B cell (primary cell): ENCODE data around the gene LAMC3. TPM values are rescaled to one million over a fixed set of nuclear protein-coding genes. Genes with fewer than 3 reads are reported as not detected.

Experiments used
- ATAC-seq: fragments of 200-7000 bp; cut with Tn5 transposase; one replicate; pipeline ENCODE4 v1.10.0; 2021; ENCODE audit warnings: low read depth, mild to moderate bottlenecking, moderate number of reproducible peaks, moderate library complexity
- CTCF ChIA-PET: fragments of 350-600 bp; sonication (Branson Sonifier 250); formaldehyde crosslinking; loops from one replicate; lab custom pipeline; 2021; ENCODE audit warnings: antibody characterized with exemption, inconsistent platforms; lab: Charles Lee
- POLR2A ChIA-PET: fragments of 350-600 bp; sonication (Branson Sonifier 250); formaldehyde crosslinking; loops from one replicate; lab custom pipeline; 2021; ENCODE audit warnings: antibody characterized with exemption; lab: Charles Lee
- DNase-seq: peaks from one replicate; pipeline ENCODE4 v3.0.0; 2013
- H2AFZ ChIP-seq: 2 replicates; pipeline ENCODE4 v1.6.1; 2012; ENCODE audit warnings: mild to moderate bottlenecking, low read depth, low read length; ENCODE audit not compliant: insufficient read depth, poor library complexity, severe bottlenecking
- H3K27ac ChIP-seq, 2 donors: 1 replicate in 1 of 2; 2 replicates in 1 of 2; pipeline ENCODE4 v1.5.1; 2012 to 2013; ENCODE audit warnings: low read length in 2 of 2, mild to moderate bottlenecking in 2 of 2, moderate library complexity in 1 of 2
- H3K27me3 ChIP-seq, 4 experiments: fragments of 200-600 bp in 1 of 4; sonication (generic) in 1 of 4; replicated peaks in 1 of 4; 1 replicate in 2 of 4; 2 replicates in 2 of 4; pipeline versions ENCODE4 v1.6.1 to v1.7.0; 2013 to 2016; ENCODE audit warnings: low read length in 3 of 4, mild to moderate bottlenecking in 2 of 4, mixed read lengths in 1 of 4, moderate library complexity in 1 of 4; ENCODE audit not compliant: insufficient read depth in 4 of 4, control insufficient read depth in 3 of 4; ENCODE audit errors: control extremely low read depth in 1 of 4
- H3K36me3 ChIP-seq, 2 experiments: replicated peaks in 1 of 2; 1 replicate in 1 of 2; 2 replicates in 1 of 2; pipeline versions ENCODE4 v1.6.1 to v1.7.1; 2013; ENCODE audit warnings: low read length in 1 of 2; ENCODE audit not compliant: insufficient read depth in 2 of 2, control insufficient read depth in 1 of 2; ENCODE audit errors: control extremely low read depth in 1 of 2, extremely low read depth in 1 of 2
- H3K4me1 ChIP-seq, 2 donors: fragments of 200-600 bp in 1 of 2; sonication (generic) in 1 of 2; 1 replicate in 1 of 2; 2 replicates in 1 of 2; pipeline versions ENCODE4 v1.5.1 to v1.6.1; 2013 to 2017; ENCODE audit warnings: low read length in 2 of 2; ENCODE audit not compliant: control insufficient read depth in 2 of 2, insufficient read depth in 2 of 2
- H3K4me2 ChIP-seq: replicated peaks from 2 replicates; pipeline ENCODE3; 2012; ENCODE audit warnings: mild to moderate bottlenecking, low read depth, low read length; ENCODE audit not compliant: poor library complexity, severe bottlenecking
- H3K4me3 ChIP-seq, 5 experiments: fragments of 200-600 bp in 1 of 5; sonication (generic) in 1 of 5; 1 replicate in 3 of 5; 2 replicates in 2 of 5; pipeline versions ENCODE4 v1.5.1 to v1.7.0; 2011 to 2016; ENCODE audit warnings: low read length in 4 of 5, mild to moderate bottlenecking in 4 of 5, low read depth in 2 of 5, control low read depth in 1 of 5, moderate library complexity in 1 of 5; ENCODE audit not compliant: insufficient read depth in 1 of 5; ENCODE audit errors: control extremely low read depth in 1 of 5, extremely low read depth in 1 of 5
- H3K79me2 ChIP-seq: fragments of 200-600 bp; sonication (generic); one replicate; pipeline ENCODE4 v1.6.0; 2016; ENCODE audit warnings: low read length; ENCODE audit not compliant: control insufficient read depth, insufficient read depth
- H3K9ac ChIP-seq: fragments of 200-600 bp; sonication (generic); 2 replicates; pipeline ENCODE4 v1.6.1; 2017; ENCODE audit warnings: mild to moderate bottlenecking, low read length, moderate library complexity
- H3K9me3 ChIP-seq, 3 donors: one replicate each; pipeline versions ENCODE4 v1.6.1 to v1.7.1; 2013; ENCODE audit warnings: low read length in 2 of 3; ENCODE audit not compliant: control insufficient read depth in 2 of 3, insufficient read depth in 1 of 3; ENCODE audit errors: control extremely low read depth in 1 of 3
- H4K20me1 ChIP-seq: 2 replicates; pipeline ENCODE4 v1.6.0; 2012; ENCODE audit warnings: mild to moderate bottlenecking, low read length; ENCODE audit not compliant: insufficient read depth, control insufficient read depth, poor library complexity, severe bottlenecking
- H3K27ac Mint-ChIP-seq: one replicate; pipeline ENCODE4 v1.8.0; 2021; ENCODE audit warnings: mixed read lengths
- H3K27me3 Mint-ChIP-seq: one replicate; pipeline ENCODE4 v1.8.0; 2021; ENCODE audit warnings: mixed read lengths
- H3K4me1 Mint-ChIP-seq: one replicate; pipeline ENCODE4 v1.8.0; 2021; ENCODE audit warnings: mixed read lengths
- H3K4me3 Mint-ChIP-seq: one replicate; pipeline ENCODE4 v1.8.0; 2021; ENCODE audit warnings: mixed read lengths
- H3K9me3 Mint-ChIP-seq: one replicate; pipeline ENCODE4 v1.8.0; 2022; ENCODE audit warnings: mixed read lengths; ENCODE audit not compliant: insufficient read depth
- EZH2 ChIP-seq: IDR thresholded peaks from 2 replicates; pipeline ENCODE4 v1.6.1; 2012; ENCODE audit warnings: borderline replicate concordance, low read depth, mild to moderate bottlenecking, moderate library complexity, low read length; ENCODE audit not compliant: insufficient read depth, poor library complexity, severe bottlenecking
- WGBS: methylation state at CpG from one replicate; pipeline ENCODE4 v1.1.5; 2013; ENCODE audit warnings: missing lambda C conversion rate; ENCODE audit not compliant: insufficient coverage; 5-methylcytosine and 5-hydroxymethylcytosine counted together
- intact Hi-C: fragments of 100-400 bp; cut with micrococcal nuclease; formaldehyde crosslinking; loops from one replicate; pipeline ENCODE4 v1.10.0; 2022
- polyA plus RNA-seq: library from polyadenylated mRNA; depleted of rRNA; stranded (reverse); fragments of >200 nt; gene quantifications from 2 replicates; pipeline ENCODE4 v1.2.3, GENCODE V29; 2012
- total RNA-seq, 2 donors: library from RNA; stranded (reverse); fragments of 120-200 nt in 1 of 2; gene quantifications; 1 replicate in 1 of 2; 2 replicates in 1 of 2; pipeline versions ENCODE4 v1.2.3 to v1.2.4, GENCODE V29; 2013 to 2022
- TF ChIP-seq, protein P1 (sequence below): fragments of 200-600 bp; IDR thresholded peaks from one replicate; pipeline ENCODE4 v1.8.0; 2022; ENCODE audit warnings: antibody characterized with exemption, mild to moderate bottlenecking

Gene LAMC3
- total and polyA plus RNA-seq, 2 donors (not counting 1 experiment from before 2014, with no cell fraction given), result 0.25 to 0.45 TPM

- H3K4me1 ChIP-seq, result no peaks in the 10 kb centered on the region
- no peak overlapping the region for H3K4me3 Mint-ChIP-seq
- H3K27me3 ChIP-seq, result peaks cover 0 to 2% (median 0%) of the 10 kb centered on the region in 4 experiments
- no peak overlapping the region for H2AFZ ChIP-seq
- intact Hi-C loops, result no loop called here
- POLR2A ChIA-PET, result no interaction called here
- no peaks in the 10 kb centered on the region for H3K36me3 ChIP-seq
- peaks cover 6% of the 10 kb centered on the region for H3K27me3 Mint-ChIP-seq
- H3K9me3 Mint-ChIP-seq, result no peaks in the 10 kb centered on the region
- H3K79me2 ChIP-seq, result no peaks in the 10 kb centered on the region
- ATAC-seq (no peak), DNase-seq (no peak)
- no peak overlapping the region for H3K27ac ChIP-seq
- H3K9me3 ChIP-seq, result no peaks in the 10 kb centered on the region
- H3K4me2 ChIP-seq, result no peak overlapping the region
- TF ChIP-seq, protein P1, sequence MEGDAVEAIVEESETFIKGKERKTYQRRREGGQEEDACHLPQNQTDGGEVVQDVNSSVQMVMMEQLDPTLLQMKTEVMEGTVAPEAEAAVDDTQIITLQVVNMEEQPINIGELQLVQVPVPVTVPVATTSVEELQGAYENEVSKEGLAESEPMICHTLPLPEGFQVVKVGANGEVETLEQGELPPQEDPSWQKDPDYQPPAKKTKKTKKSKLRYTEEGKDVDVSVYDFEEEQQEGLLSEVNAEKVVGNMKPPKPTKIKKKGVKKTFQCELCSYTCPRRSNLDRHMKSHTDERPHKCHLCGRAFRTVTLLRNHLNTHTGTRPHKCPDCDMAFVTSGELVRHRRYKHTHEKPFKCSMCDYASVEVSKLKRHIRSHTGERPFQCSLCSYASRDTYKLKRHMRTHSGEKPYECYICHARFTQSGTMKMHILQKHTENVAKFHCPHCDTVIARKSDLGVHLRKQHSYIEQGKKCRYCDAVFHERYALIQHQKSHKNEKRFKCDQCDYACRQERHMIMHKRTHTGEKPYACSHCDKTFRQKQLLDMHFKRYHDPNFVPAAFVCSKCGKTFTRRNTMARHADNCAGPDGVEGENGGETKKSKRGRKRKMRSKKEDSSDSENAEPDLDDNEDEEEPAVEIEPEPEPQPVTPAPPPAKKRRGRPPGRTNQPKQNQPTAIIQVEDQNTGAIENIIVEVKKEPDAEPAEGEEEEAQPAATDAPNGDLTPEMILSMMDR, result no peak
- no peak for TF ChIP-seq EZH2
- no peaks in the 10 kb centered on the region for H4K20me1 ChIP-seq
- CTCF ChIA-PET, result interaction anchor here (0.7 kb wide), 1 partner anchor 318 kb away, joined by 3 read pairs; no protein-coding TSS in a partner anchor
- H3K27ac Mint-ChIP-seq, result no peak overlapping the region
- WGBS, result 92% methylated on average over 9 of the region's 12 CpGs
- no peak overlapping the region for H3K9ac ChIP-seq
- H3K4me1 Mint-ChIP-seq, result no peaks in the 10 kb centered on the region
- H3K4me3 ChIP-seq, result no peak overlapping the region
Measured at GRCh38 chr9:131032384-131032783, 23.4 kb downstream of the LAMC3 start.

DNA sequence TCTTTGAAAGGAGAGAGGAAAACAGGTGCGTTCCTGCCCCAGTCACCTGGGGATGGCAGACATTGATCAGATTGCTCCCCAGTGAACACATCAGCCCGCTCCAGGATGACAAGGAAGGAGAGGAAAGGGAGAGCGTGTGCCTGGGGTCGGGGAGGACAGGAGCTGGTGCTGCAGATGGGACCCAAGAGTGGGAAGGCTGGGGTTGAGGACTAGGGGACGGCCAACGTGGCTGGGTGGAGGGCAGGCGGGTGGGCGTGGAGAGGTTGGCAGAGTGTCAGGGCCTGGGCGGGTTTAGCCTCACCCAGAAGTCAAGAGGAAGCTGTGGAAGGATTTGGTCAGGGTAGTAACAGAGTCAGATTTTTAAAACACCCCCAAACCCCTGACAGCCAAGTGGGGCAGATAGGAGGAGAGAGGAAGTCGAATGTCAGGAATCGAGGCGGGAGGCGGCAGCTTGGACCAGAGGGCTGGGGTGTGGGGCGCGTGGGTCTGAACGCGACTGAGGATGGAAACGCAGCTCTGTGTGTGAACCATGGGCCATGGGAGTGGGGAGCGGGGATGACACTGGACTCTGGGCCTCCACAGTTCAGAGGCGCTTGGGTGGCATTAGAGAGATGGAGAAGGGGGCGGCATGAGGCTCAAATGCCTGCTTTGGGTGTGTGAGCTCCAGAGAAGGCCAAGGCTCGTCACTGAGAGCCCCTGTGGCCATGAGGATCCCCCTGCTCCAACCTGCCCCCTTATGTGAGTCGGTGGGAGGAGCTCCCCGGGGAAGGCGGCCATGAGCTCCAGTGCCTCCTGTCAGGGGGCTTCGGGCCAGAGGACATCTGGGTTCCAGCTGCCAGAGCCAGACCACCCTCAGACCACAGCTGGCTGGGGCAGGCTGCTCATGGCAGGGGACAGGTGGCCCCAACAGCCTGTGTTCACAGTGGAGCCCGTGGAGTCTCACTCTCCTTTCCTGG, 24.6 kb downstream of the LAMC3 start:
- H3K4me3 Mint-ChIP-seq, result no peak overlapping the region
- Histone ChIP-seq H3K27ac (no peak overlapping the region), H3K36me3 (no peaks in the 10 kb centered on the region), H3K79me2 (no peaks in the 10 kb centered on the region), H3K4me2 (no peak overlapping the region), H3K4me3 (no peak overlapping the region), H3K27me3 (peaks cover 0 to 2% (median 0%) of the 10 kb centered on the region in 4 experiments), H2AFZ (no peak overlapping the region), H4K20me1 (no peaks in the 10 kb centered on the region), H3K9me3 (no peaks in the 10 kb centered on the region), H3K4me1 (no peaks in the 10 kb centered on the region), H3K9ac (no peak overlapping the region)
- no peak for TF ChIP-seq EZH2
- TF ChIP-seq, protein P1, result no peak
- no peak overlapping the region for H3K27ac Mint-ChIP-seq
- DNase-seq (no peak), ATAC-seq (no peak)
- ChIA-PET CTCF (interaction anchor here (2.2 kb wide), 1 partner anchor 13 kb away, joined by 10 read pairs; no protein-coding TSS in a partner anchor), POLR2A (no interaction called here)
- no peaks in the 10 kb centered on the region for H3K4me1 Mint-ChIP-seq
- intact Hi-C loops, result no loop called here
- H3K9me3 Mint-ChIP-seq, result no peaks in the 10 kb centered on the region
- peaks cover 12% of the 10 kb centered on the region for H3K27me3 Mint-ChIP-seq
- WGBS, result 80% methylated on average over 26 of the region's 27 CpGs
